ENCODE data around the gene TMC1.

- TF ChIP-seq, protein P1, sequence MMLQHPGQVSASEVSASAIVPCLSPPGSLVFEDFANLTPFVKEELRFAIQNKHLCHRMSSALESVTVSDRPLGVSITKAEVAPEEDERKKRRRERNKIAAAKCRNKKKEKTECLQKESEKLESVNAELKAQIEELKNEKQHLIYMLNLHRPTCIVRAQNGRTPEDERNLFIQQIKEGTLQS (IDR thresholded peaks at IDR 0.05; ENCODE audit: borderline replicate concordance, extremely low read depth, low read depth, low read length), result no peak
- TF ChIP-seq, protein P2, sequence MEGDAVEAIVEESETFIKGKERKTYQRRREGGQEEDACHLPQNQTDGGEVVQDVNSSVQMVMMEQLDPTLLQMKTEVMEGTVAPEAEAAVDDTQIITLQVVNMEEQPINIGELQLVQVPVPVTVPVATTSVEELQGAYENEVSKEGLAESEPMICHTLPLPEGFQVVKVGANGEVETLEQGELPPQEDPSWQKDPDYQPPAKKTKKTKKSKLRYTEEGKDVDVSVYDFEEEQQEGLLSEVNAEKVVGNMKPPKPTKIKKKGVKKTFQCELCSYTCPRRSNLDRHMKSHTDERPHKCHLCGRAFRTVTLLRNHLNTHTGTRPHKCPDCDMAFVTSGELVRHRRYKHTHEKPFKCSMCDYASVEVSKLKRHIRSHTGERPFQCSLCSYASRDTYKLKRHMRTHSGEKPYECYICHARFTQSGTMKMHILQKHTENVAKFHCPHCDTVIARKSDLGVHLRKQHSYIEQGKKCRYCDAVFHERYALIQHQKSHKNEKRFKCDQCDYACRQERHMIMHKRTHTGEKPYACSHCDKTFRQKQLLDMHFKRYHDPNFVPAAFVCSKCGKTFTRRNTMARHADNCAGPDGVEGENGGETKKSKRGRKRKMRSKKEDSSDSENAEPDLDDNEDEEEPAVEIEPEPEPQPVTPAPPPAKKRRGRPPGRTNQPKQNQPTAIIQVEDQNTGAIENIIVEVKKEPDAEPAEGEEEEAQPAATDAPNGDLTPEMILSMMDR (IDR thresholded peaks at IDR 0.05 in 2 of 3, conservative IDR thresholded peaks at IDR 0.05 in 1 of 3; ENCODE audit: control insufficient read depth in 2 of 3, extremely low read depth in 1 of 3, insufficient read depth in 1 of 3, low read depth in 3 of 3, low read length in 3 of 3), result no peak
- TF ChIP-seq EZH2 (IDR thresholded peaks at IDR 0.05; ENCODE audit: borderline replicate concordance, control insufficient read depth, low read depth, low read length) (no peak), GABPA (IDR thresholded peaks at IDR 0.05; ENCODE audit: low read depth) (no peak), YBX1 (IDR thresholded peaks at IDR 0.05) (no peak), ZSCAN29 (IDR thresholded peaks at IDR 0.05) (no peak), POLR2AphosphoS5 (IDR thresholded peaks at IDR 0.05; ENCODE audit: low read length) (no peak), BCL11A (IDR thresholded peaks at IDR 0.05; ENCODE audit: low read depth, low read length) (no peak), SREBF2 (IDR thresholded peaks at IDR 0.05; ENCODE audit: low read length) (no peak)
These were observed 65.2 kb downstream of the TMC1 start for GRCh38 chr9:72586388-72587130.

All from GM12878 (cell line).